Memory B cell (primary cell): ENCODE measurements around the gene ARPIN.
"Not testable (repeated sequence)": the region's sequence is repeated elsewhere in the genome, so short reads cannot be mapped to it uniquely, and the experiment has no call there.

Source experiments
- ATAC-seq: fragments of 150-1000 bp; cut with Tn5 transposase; 2 replicates; pipeline ENCODE4 v1.10.0; 2021; ENCODE audit warnings: low read depth, mild to moderate bottlenecking, moderate library complexity
- DNase-seq, 2 donors: peaks; one replicate each; pipeline ENCODE4 v3.0.0; 2022; ENCODE audit warnings: low spot score in 2 of 2
- H3K27ac Mint-ChIP-seq: one replicate; pipeline ENCODE4 v1.8.0; 2022; ENCODE audit warnings: mild to moderate bottlenecking, moderate library complexity, mixed read lengths
- H3K27me3 Mint-ChIP-seq: one replicate; pipeline ENCODE4 v1.8.0; 2022; ENCODE audit warnings: mixed read lengths
- H3K36me3 Mint-ChIP-seq: one replicate; pipeline ENCODE4 v1.8.0; 2022; ENCODE audit warnings: mild to moderate bottlenecking, mixed read lengths
- H3K4me1 Mint-ChIP-seq: one replicate; pipeline ENCODE4 v1.8.0; 2022; ENCODE audit warnings: mixed read lengths
- H3K4me3 Mint-ChIP-seq: one replicate; pipeline ENCODE4 v1.8.0; 2022; ENCODE audit warnings: mild to moderate bottlenecking, moderate library complexity, mixed read lengths
- H3K9me3 Mint-ChIP-seq: one replicate; pipeline ENCODE4 v1.8.0; 2022; ENCODE audit warnings: mixed read lengths

Gene ARPIN

GRCh38 chr15:89912674-89913396, at the start of gene ARPIN:
TSS of gene ARPIN (minus strand) at chr15:89912952. CDS start at chr15:89912835, 117 bp downstream.
- H3K9me3 Mint-ChIP-seq, result no peaks in the 10 kb centered on the region
- ATAC-seq (peak; percentile 53), DNase-seq (peak in 1 of 2 donors; percentile 18)
- no peaks in the 10 kb centered on the region for H3K36me3 Mint-ChIP-seq
- peaks cover 21% of the 10 kb centered on the region for H3K27me3 Mint-ChIP-seq
- H3K4me1 Mint-ChIP-seq, result peaks cover 3% of the 10 kb centered on the region
- peak within 1 kb of the TSS; percentile 29 for H3K4me3 Mint-ChIP-seq
- H3K27ac Mint-ChIP-seq, result no peak within 1 kb of the TSS

- DNase-seq, result no peak
- Mint-ChIP-seq H3K36me3 (peaks cover 2% of the 10 kb centered on the region), H3K9me3 (peaks cover 3% of the 10 kb centered on the region), H3K4me3 (no peak overlapping the region), H3K27me3 (no peaks in the 10 kb centered on the region), H3K4me1 (no peaks in the 10 kb centered on the region), H3K27ac (no peak overlapping the region)
- ATAC-seq, result no peak
Measured at GRCh38 chr15:89958107-89958805, 45.5 kb upstream of the ARPIN start.

GRCh38 chr15:89955449-89955998, 42.8 kb upstream of the ARPIN start:
- H3K27me3 Mint-ChIP-seq, H3K27ac Mint-ChIP-seq, H3K36me3 Mint-ChIP-seq, H3K4me1 Mint-ChIP-seq, DNase-seq, ATAC-seq, H3K9me3 Mint-ChIP-seq, H3K4me3 Mint-ChIP-seq: not testable (repeated sequence)

- H3K4me3 Mint-ChIP-seq, result no peak overlapping the region
- ATAC-seq (no peak), DNase-seq (no peak)
- no peaks in the 10 kb centered on the region for H3K4me1 Mint-ChIP-seq
- no peak overlapping the region for H3K27ac Mint-ChIP-seq
- H3K9me3 Mint-ChIP-seq, result peaks cover 3% of the 10 kb centered on the region
- no peaks in the 10 kb centered on the region for H3K27me3 Mint-ChIP-seq
- H3K36me3 Mint-ChIP-seq, result peaks cover 2% of the 10 kb centered on the region
Measured at GRCh38 chr15:89954541-89954940, 41.8 kb upstream of the ARPIN start.

GRCh38 chr15:89948796-89949195, 36.0 kb upstream of the ARPIN start:
- Mint-ChIP-seq H3K4me1 (no peaks in the 10 kb centered on the region), H3K27me3 (no peaks in the 10 kb centered on the region), H3K27ac (no peak overlapping the region), H3K9me3 (no peaks in the 10 kb centered on the region), H3K36me3 (no peaks in the 10 kb centered on the region), H3K4me3 (no peak overlapping the region)
- no peak for DNase-seq
- ATAC-seq, result no peak

GRCh38 chr15:89947385-89947784, 34.6 kb upstream of the ARPIN start:
- Mint-ChIP-seq H3K9me3 (no peaks in the 10 kb centered on the region), H3K4me1 (no peaks in the 10 kb centered on the region), H3K36me3 (peaks cover 1% of the 10 kb centered on the region), H3K4me3 (no peak overlapping the region), H3K27ac (no peak overlapping the region), H3K27me3 (peaks cover 3% of the 10 kb centered on the region)
- ATAC-seq (no peak), DNase-seq (no peak)

- H3K27me3 Mint-ChIP-seq, result peaks cover 3% of the 10 kb centered on the region
- H3K36me3 Mint-ChIP-seq, result peaks cover 1% of the 10 kb centered on the region
- H3K27ac Mint-ChIP-seq, result no peak overlapping the region
- H3K4me3 Mint-ChIP-seq, result no peak overlapping the region
- no peak for ATAC-seq
- no peaks in the 10 kb centered on the region for H3K9me3 Mint-ChIP-seq
- no peaks in the 10 kb centered on the region for H3K4me1 Mint-ChIP-seq
- DNase-seq, result no peak
Measured at GRCh38 chr15:89946681-89947299, 34.0 kb upstream of the ARPIN start.

GRCh38 chr15:89943721-89944120, 31.0 kb upstream of the ARPIN start:
- H3K9me3 Mint-ChIP-seq, H3K27ac Mint-ChIP-seq, H3K4me3 Mint-ChIP-seq, ATAC-seq, H3K36me3 Mint-ChIP-seq, H3K27me3 Mint-ChIP-seq, DNase-seq, H3K4me1 Mint-ChIP-seq: not testable (repeated sequence)

GRCh38 chr15:89939910-89940309, 27.2 kb upstream of the ARPIN start:
- no peak for ATAC-seq
- DNase-seq, result no peak
- H3K9me3 Mint-ChIP-seq, result no peaks in the 10 kb centered on the region
- no peak overlapping the region for H3K4me3 Mint-ChIP-seq
- peaks cover 5% of the 10 kb centered on the region for H3K4me1 Mint-ChIP-seq
- H3K36me3 Mint-ChIP-seq, result peaks cover 1% of the 10 kb centered on the region
- H3K27ac Mint-ChIP-seq, result no peak overlapping the region
- H3K27me3 Mint-ChIP-seq, result peaks cover 8% of the 10 kb centered on the region

GRCh38 chr15:89939377-89939776, 26.6 kb upstream of the ARPIN start:
- H3K9me3 Mint-ChIP-seq, H3K4me1 Mint-ChIP-seq, H3K27me3 Mint-ChIP-seq, H3K4me3 Mint-ChIP-seq, ATAC-seq, H3K36me3 Mint-ChIP-seq, DNase-seq, H3K27ac Mint-ChIP-seq: not testable (repeated sequence)

GRCh38 chr15:89937365-89938350, 24.9 kb upstream of the ARPIN start:
- ATAC-seq (no peak), DNase-seq (no peak)
- Mint-ChIP-seq H3K27ac (no peak overlapping the region), H3K9me3 (no peaks in the 10 kb centered on the region), H3K27me3 (peaks cover 5% of the 10 kb centered on the region), H3K4me3 (no peak overlapping the region), H3K4me1 (peaks cover 5% of the 10 kb centered on the region), H3K36me3 (no peaks in the 10 kb centered on the region)

- no peaks in the 10 kb centered on the region for H3K9me3 Mint-ChIP-seq
- H3K36me3 Mint-ChIP-seq, result no peaks in the 10 kb centered on the region
- no peak overlapping the region for H3K4me3 Mint-ChIP-seq
- H3K4me1 Mint-ChIP-seq, result peaks cover 5% of the 10 kb centered on the region
- no peak overlapping the region for H3K27ac Mint-ChIP-seq
- ATAC-seq (no peak), DNase-seq (no peak)
- H3K27me3 Mint-ChIP-seq, result peaks cover 5% of the 10 kb centered on the region
Measured at GRCh38 chr15:89936786-89937265, 24.1 kb upstream of the ARPIN start.

GRCh38 chr15:89936051-89936785, 23.5 kb upstream of the ARPIN start:
- no peak for ATAC-seq
- H3K36me3 Mint-ChIP-seq, result no peaks in the 10 kb centered on the region
- no peaks in the 10 kb centered on the region for H3K9me3 Mint-ChIP-seq
- peaks cover 5% of the 10 kb centered on the region for H3K27me3 Mint-ChIP-seq
- H3K27ac Mint-ChIP-seq, result no peak overlapping the region
- DNase-seq, result no peak
- peaks cover 5% of the 10 kb centered on the region for H3K4me1 Mint-ChIP-seq
- no peak overlapping the region for H3K4me3 Mint-ChIP-seq
